ENCODE results near the gene TMOD2. TPM values are rescaled to one million over a fixed set of nuclear protein-coding genes. Genes with fewer than 3 reads are reported as not detected.

The TMOD2 gene
- total and polyA plus RNA-seq, 2 experiments from 2014 or later = 3.0 to 5.9 TPM

GRCh38 chr15:51759557-51760070 is 8.2 kb downstream of the TMOD2 start (continued):
- TF ChIP-seq, protein P1, sequence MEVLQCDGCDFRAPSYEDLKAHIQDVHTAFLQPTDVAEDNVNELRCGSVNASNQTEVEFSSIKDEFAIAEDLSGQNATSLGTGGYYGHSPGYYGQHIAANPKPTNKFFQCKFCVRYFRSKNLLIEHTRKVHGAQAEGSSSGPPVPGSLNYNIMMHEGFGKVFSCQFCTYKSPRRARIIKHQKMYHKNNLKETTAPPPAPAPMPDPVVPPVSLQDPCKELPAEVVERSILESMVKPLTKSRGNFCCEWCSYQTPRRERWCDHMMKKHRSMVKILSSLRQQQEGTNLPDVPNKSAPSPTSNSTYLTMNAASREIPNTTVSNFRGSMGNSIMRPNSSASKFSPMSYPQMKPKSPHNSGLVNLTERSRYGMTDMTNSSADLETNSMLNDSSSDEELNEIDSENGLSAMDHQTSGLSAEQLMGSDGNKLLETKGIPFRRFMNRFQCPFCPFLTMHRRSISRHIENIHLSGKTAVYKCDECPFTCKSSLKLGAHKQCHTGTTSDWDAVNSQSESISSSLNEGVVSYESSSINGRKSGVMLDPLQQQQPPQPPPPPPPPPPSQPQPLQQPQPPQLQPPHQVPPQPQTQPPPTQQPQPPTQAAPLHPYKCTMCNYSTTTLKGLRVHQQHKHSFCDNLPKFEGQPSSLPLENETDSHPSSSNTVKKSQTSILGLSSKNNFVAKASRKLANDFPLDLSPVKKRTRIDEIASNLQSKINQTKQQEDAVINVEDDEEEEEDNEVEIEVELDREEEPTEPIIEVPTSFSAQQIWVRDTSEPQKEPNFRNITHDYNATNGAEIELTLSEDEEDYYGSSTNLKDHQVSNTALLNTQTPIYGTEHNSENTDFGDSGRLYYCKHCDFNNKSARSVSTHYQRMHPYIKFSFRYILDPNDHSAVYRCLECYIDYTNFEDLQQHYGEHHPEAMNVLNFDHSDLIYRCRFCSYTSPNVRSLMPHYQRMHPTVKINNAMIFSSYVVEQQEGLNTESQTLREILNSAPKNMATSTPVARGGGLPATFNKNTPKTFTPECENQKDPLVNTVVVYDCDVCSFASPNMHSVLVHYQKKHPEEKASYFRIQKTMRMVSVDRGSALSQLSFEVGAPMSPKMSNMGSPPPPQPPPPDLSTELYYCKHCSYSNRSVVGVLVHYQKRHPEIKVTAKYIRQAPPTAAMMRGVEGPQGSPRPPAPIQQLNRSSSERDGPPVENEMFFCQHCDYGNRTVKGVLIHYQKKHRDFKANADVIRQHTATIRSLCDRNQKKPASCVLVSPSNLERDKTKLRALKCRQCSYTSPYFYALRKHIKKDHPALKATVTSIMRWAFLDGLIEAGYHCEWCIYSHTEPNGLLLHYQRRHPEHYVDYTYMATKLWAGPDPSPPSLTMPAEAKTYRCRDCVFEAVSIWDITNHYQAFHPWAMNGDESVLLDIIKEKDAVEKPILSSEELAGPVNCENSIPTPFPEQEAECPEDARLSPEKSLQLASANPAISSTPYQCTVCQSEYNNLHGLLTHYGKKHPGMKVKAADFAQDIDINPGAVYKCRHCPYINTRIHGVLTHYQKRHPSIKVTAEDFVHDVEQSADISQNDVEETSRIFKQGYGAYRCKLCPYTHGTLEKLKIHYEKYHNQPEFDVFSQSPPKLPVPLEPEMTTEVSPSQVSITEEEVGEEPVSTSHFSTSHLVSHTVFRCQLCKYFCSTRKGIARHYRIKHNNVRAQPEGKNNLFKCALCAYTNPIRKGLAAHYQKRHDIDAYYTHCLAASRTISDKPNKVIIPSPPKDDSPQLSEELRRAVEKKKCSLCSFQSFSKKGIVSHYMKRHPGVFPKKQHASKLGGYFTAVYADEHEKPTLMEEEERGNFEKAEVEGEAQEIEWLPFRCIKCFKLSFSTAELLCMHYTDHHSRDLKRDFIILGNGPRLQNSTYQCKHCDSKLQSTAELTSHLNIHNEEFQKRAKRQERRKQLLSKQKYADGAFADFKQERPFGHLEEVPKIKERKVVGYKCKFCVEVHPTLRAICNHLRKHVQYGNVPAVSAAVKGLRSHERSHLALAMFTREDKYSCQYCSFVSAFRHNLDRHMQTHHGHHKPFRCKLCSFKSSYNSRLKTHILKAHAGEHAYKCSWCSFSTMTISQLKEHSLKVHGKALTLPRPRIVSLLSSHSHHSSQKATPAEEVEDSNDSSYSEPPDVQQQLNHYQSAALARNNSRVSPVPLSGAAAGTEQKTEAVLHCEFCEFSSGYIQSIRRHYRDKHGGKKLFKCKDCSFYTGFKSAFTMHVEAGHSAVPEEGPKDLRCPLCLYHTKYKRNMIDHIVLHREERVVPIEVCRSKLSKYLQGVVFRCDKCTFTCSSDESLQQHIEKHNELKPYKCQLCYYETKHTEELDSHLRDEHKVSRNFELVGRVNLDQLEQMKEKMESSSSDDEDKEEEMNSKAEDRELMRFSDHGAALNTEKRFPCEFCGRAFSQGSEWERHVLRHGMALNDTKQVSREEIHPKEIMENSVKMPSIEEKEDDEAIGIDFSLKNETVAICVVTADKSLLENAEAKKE (CRISPR knock-in tag; IDR thresholded peaks at IDR 0.05) = no peak
- no peak for TF ChIP-seq JUNB (IDR thresholded peaks at IDR 0.05; ENCODE audit: unreplicated experiment)
- TF ChIP-seq, protein P2, sequence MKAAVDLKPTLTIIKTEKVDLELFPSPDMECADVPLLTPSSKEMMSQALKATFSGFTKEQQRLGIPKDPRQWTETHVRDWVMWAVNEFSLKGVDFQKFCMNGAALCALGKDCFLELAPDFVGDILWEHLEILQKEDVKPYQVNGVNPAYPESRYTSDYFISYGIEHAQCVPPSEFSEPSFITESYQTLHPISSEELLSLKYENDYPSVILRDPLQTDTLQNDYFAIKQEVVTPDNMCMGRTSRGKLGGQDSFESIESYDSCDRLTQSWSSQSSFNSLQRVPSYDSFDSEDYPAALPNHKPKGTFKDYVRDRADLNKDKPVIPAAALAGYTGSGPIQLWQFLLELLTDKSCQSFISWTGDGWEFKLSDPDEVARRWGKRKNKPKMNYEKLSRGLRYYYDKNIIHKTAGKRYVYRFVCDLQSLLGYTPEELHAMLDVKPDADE (IDR thresholded peaks at IDR 0.05) = no peak

DNA sequence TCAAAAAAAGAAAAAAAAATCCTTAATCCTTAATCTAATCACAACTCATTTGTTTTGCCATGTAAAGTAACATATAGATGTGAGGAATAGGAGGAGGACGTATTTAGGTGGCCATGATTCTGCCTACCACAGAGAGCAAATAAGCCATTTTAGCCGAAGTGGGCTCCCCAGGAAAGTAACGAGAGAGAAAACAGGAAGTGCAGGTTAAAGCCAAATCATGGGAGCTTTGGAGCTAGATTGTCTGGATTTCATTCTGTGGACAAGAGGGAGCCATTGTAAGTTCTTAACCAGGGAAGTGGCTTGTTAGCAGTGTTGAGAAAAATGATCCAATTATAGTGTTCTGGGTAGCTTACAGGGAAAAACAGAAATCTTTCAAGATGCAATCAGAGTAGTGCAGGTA is 9.4 kb downstream of the TMOD2 start:
- Mint-ChIP-seq H3K4me1 (peaks cover 6% of the 10 kb centered on the region; the same call in 2 of the 3 replicates), H3K9me3 (no peaks in the 10 kb centered on the region; the same call in 2 of the 3 replicates), H3K36me3 (ENCODE audit: low read depth) (no peaks in the 10 kb centered on the region; the same call in 2 of the 3 replicates), H3K27ac (no peak overlapping the region), H3K27me3 (ENCODE audit: insufficient read depth, low read depth, poor library complexity) (peaks cover 5% of the 10 kb centered on the region), H3K4me3 (no peak overlapping the region)
- H3K36me3 ChIP-seq (ENCODE audit: insufficient read depth) = no peaks in the 10 kb centered on the region
- H3K27ac ChIP-seq (ENCODE audit: low read depth) = no peak overlapping the region
- no peak overlapping the region for H3K4me3 ChIP-seq
- DNase-seq (ENCODE audit: low spot score) (no peak), ATAC-seq (no peak)
- H3K4me1 ChIP-seq (ENCODE audit: insufficient read depth) = no peaks in the 10 kb centered on the region
- H3K4me2 ChIP-seq = no peak overlapping the region
- H2AFZ ChIP-seq = no peak overlapping the region
- no peaks in the 10 kb centered on the region for H3K27me3 ChIP-seq (ENCODE audit: insufficient read depth)
- no peaks in the 10 kb centered on the region for H3K9me2 ChIP-seq (ENCODE audit: insufficient read depth)
- no peaks in the 10 kb centered on the region for H3F3A ChIP-seq (replicated peaks; ENCODE audit: low read depth)
- peaks cover 5% of the 10 kb centered on the region; the same call in 1 of the 2 replicates for H4K20me1 ChIP-seq (replicated peaks; ENCODE audit: insufficient read depth)
- H3K79me2 ChIP-seq (replicated peaks; ENCODE audit: insufficient read depth) = no peaks in the 10 kb centered on the region
- TF ChIP-seq, protein P3, sequence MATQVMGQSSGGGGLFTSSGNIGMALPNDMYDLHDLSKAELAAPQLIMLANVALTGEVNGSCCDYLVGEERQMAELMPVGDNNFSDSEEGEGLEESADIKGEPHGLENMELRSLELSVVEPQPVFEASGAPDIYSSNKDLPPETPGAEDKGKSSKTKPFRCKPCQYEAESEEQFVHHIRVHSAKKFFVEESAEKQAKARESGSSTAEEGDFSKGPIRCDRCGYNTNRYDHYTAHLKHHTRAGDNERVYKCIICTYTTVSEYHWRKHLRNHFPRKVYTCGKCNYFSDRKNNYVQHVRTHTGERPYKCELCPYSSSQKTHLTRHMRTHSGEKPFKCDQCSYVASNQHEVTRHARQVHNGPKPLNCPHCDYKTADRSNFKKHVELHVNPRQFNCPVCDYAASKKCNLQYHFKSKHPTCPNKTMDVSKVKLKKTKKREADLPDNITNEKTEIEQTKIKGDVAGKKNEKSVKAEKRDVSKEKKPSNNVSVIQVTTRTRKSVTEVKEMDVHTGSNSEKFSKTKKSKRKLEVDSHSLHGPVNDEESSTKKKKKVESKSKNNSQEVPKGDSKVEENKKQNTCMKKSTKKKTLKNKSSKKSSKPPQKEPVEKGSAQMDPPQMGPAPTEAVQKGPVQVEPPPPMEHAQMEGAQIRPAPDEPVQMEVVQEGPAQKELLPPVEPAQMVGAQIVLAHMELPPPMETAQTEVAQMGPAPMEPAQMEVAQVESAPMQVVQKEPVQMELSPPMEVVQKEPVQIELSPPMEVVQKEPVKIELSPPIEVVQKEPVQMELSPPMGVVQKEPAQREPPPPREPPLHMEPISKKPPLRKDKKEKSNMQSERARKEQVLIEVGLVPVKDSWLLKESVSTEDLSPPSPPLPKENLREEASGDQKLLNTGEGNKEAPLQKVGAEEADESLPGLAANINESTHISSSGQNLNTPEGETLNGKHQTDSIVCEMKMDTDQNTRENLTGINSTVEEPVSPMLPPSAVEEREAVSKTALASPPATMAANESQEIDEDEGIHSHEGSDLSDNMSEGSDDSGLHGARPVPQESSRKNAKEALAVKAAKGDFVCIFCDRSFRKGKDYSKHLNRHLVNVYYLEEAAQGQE (IDR thresholded peaks at IDR 0.05; ENCODE audit: unreplicated experiment) = no peak
- TF ChIP-seq, protein P4, sequence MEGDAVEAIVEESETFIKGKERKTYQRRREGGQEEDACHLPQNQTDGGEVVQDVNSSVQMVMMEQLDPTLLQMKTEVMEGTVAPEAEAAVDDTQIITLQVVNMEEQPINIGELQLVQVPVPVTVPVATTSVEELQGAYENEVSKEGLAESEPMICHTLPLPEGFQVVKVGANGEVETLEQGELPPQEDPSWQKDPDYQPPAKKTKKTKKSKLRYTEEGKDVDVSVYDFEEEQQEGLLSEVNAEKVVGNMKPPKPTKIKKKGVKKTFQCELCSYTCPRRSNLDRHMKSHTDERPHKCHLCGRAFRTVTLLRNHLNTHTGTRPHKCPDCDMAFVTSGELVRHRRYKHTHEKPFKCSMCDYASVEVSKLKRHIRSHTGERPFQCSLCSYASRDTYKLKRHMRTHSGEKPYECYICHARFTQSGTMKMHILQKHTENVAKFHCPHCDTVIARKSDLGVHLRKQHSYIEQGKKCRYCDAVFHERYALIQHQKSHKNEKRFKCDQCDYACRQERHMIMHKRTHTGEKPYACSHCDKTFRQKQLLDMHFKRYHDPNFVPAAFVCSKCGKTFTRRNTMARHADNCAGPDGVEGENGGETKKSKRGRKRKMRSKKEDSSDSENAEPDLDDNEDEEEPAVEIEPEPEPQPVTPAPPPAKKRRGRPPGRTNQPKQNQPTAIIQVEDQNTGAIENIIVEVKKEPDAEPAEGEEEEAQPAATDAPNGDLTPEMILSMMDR (conservative IDR thresholded peaks at IDR 0.05; ENCODE audit: low read depth in 2 of 2) = no peak
- TF ChIP-seq ZNF331 (CRISPR knock-in tag; IDR thresholded peaks at IDR 0.05; ENCODE audit: low read depth) = no peak
- no peak for TF ChIP-seq STAT1 (IDR thresholded peaks at IDR 0.05; ENCODE audit: unreplicated experiment)
- TF ChIP-seq, protein P2 (IDR thresholded peaks at IDR 0.05) = no peak
- TF ChIP-seq ZNF114 (CRISPR knock-in tag; IDR thresholded peaks at IDR 0.05) = no peak
- no peak for TF ChIP-seq NANOG (IDR thresholded peaks at IDR 0.05; ENCODE audit: borderline replicate concordance)
- TF ChIP-seq EZH2 (IDR thresholded peaks at IDR 0.05; ENCODE audit: low read depth, unreplicated experiment) = no peak
